SH-SY5Y (cell line): ENCODE results near the gene MUC6.

Source experiments
- GATA2 ChIP-seq: IDR thresholded peaks from 2 replicates; pipeline ENCODE4 v1.6.1; 2011; ENCODE audit warnings: mild to moderate bottlenecking, low read depth, low read length
- GATA3 ChIP-seq: IDR thresholded peaks from 2 replicates; pipeline ENCODE4 v1.6.1; 2011; ENCODE audit warnings: low read depth, mild to moderate bottlenecking, low read length, moderate library complexity

DNA sequence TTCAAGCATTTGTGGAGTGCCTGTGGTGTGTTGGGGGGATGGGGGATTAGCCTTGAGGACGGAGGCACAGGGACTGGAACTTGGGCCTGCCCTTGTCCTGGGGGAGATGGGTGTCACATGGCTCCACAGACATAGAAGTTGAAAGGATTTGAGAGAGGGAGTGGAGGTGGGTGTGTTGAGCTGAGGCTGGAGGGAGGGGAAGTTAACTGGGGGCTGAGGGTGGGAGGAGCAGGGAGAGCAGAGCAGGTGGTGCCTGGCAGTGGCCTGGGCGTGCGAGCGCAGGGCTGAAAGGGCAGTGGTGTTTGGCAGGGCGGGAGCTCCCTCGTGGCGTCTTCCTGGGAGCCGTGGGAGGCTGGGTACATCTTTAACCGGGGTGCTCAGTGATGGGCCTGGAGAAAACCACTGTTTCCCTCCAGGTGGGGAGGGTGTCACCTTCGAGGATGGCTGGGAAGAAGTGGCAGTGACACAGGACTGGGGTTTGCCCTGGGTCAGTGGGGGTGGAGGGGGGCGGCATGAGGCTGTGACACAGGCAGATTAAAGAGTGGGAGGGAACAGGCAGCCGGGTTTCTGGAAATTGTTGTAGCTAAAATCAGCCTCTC is 65.3 kb downstream of the MUC6 start:
- TF ChIP-seq GATA2 = no peak
- TF ChIP-seq GATA3 = no peak
